Adrenal gland (tissue), 12 donors: Measurements from ENCODE around the gene SARNP. TPM values are rescaled to one million over a fixed set of nuclear protein-coding genes. Genes with fewer than 3 reads are reported as not detected.

Source experiments
- DNase-seq, 7 donors: peaks; one replicate each; pipeline ENCODE4 v3.0.0-alpha.2; 2019 to 2020
- H3K27ac ChIP-seq, 5 donors: fragments of 200-600 bp; sonication (generic) in 4 of 5; 1 replicate in 3 of 5; 2 replicates in 2 of 5; pipeline versions ENCODE4 v1.5.1 to v1.8.0; 2016 to 2020; ENCODE audit warnings: mild to moderate bottlenecking in 1 of 5
- H3K27me3 ChIP-seq: fragments of 200-600 bp; 2 replicates; pipeline ENCODE4 v1.8.0; 2021
- H3K36me3 ChIP-seq, 2 donors: fragments of 200-600 bp; replicated peaks in 1 of 2; 1 replicate in 1 of 2; 2 replicates in 1 of 2; pipeline versions ENCODE4 v1.5.1 to v1.8.0; 2018 to 2022
- H3K4me1 ChIP-seq, 2 donors: fragments of 200-600 bp; replicated peaks in 1 of 2; 1 replicate in 1 of 2; 2 replicates in 1 of 2; pipeline versions ENCODE4 v1.5.1 to v1.8.0; 2018 to 2021
- H3K4me3 ChIP-seq, 4 donors: fragments of 200-600 bp; sonication (generic) in 3 of 4; one replicate each; pipeline ENCODE4 v1.5.1; 2016 to 2018
- H3K9me3 ChIP-seq, 3 donors: fragments of 200-600 bp; sonication (generic) in 1 of 3; replicated peaks in 1 of 3; 1 replicate in 2 of 3; 2 replicates in 1 of 3; pipeline versions ENCODE4 v1.5.1 to v1.8.0; 2016 to 2021
- CTCF ChIP-seq, 6 experiments: fragments of 450-650 bp in 4 of 6; fragments of 200-600 bp in 2 of 6; sonication (generic) in 1 of 6; IDR thresholded peaks; 1 replicate in 5 of 6; 2 replicates in 1 of 6; pipeline versions ENCODE4 v1.5.1 to v1.8.0; 2016 to 2021; ENCODE audit warnings: antibody characterized with exemption in 6 of 6, mild to moderate bottlenecking in 2 of 6, moderate library complexity in 1 of 6
- POLR2A ChIP-seq, 2 donors: fragments of 450-650 bp; IDR thresholded peaks; one replicate each; pipeline ENCODE4 v1.6.1; 2017; ENCODE audit warnings: antibody characterized with exemption in 2 of 2, mild to moderate bottlenecking in 2 of 2, moderate library complexity in 1 of 2
- WGBS, 4 donors: extraction: QIAGEN DNeasy Blood & Tissue Kit in 2 of 4; methylation state at CpG; one replicate each; pipeline versions ENCODE4 v1.1.5 to v1.1.7; 2013 to 2017; 5-methylcytosine and 5-hydroxymethylcytosine counted together
- intact Hi-C, 2 donors: fragments of 100-400 bp; cut with DNase I; formaldehyde crosslinking; loops; one replicate each; pipeline versions ENCODE4 v1.14.1 to v1.15.0; 2022 to 2023
- polyA plus RNA-seq, 3 donors: library from polyadenylated mRNA; stranded (reverse); fragments of 200-250 nt in 2 of 3; fragments of 350-450 nt in 1 of 3; fragmentation: Illumina TruSeq in 1 of 3; extraction: RNeasy Lipid Tissue Mini Kit (QIAGEN cat#74804) in 1 of 3; gene quantifications; one replicate each; pipeline ENCODE4 v1.2.3, GENCODE V29; 2013 to 2014
- total RNA-seq, 9 donors: library from RNA; depleted of rRNA in 4 of 9; stranded (reverse); fragments of >200 nt in 4 of 9; fragments of 120-200 nt in 1 of 9; fragmentation: NEBNext Ultra II Directional in 1 of 9; extraction: Animal tissue kit (Norgen Biotek cat#: 25700) in 1 of 9; gene quantifications; one replicate each; pipeline versions ENCODE4 v1.1.0 to v1.2.4, GENCODE V29; 2013 to 2023
- donor health status: healthy with polysubstance abuse.
- donor health status: Bipolar disorder and iron deficiency.
- donor health status: DM: yes; HTN: yes; CAD: no.
- donor health status: DM: no; HTN: no; CAD: no.
- donor health status: DM: no; HTN: no; CAD: no.
- donor health status: DM: yes; HTN: yes; CAD: no.

Gene SARNP
- total and polyA plus RNA-seq, 12 donors: 23.2 to 148 (median 59.2) TPM

GRCh38 chr12:55728186-55728938, 89.2 kb downstream of the SARNP start:
- TF ChIP-seq POLR2A (IDR thresholded peaks at IDR 0.05): no peak
- peak in 1 of 6 experiments; percentile 6 for TF ChIP-seq CTCF (IDR thresholded peaks at IDR 0.05)
- Histone ChIP-seq H3K27me3 (no peaks in the 10 kb centered on the region), H3K4me1 (peaks cover 25 to 33% of the 10 kb centered on the region in 2 donors), H3K27ac (peak overlapping the region; percentile 97 to 100 (median 100)), H3K4me3 (peak overlapping the region; percentile 73 to 94 (median 81)), H3K9me3 (no peaks in the 10 kb centered on the region), H3K36me3 (peaks cover 0 to 38% of the 10 kb centered on the region in 2 donors)
- intact Hi-C loops: no loop called here
- 0% methylated on average over 12 to 61 of the region's 61 CpGs for WGBS, 4 donors
- DNase-seq: peak; percentile 77 to 88 (median 86)

GRCh38 chr12:55727643-55728185, 89.8 kb downstream of the SARNP start:
- peak in 1 of 2 donors; percentile 41 for TF ChIP-seq POLR2A (IDR thresholded peaks at IDR 0.05)
- no peak for TF ChIP-seq CTCF (IDR thresholded peaks at IDR 0.05)
- H3K4me1 ChIP-seq: peaks cover 25 to 33% of the 10 kb centered on the region in 2 donors
- peaks cover 0 to 44% of the 10 kb centered on the region in 2 donors for H3K36me3 ChIP-seq
- peak overlapping the region; percentile 97 to 100 (median 100) for H3K27ac ChIP-seq
- no peaks in the 10 kb centered on the region for H3K9me3 ChIP-seq
- WGBS, 4 donors: 3 to 8% (median 7%) methylated on average over 7 to 9 of the region's 9 CpGs
- peak overlapping the region; percentile 73 to 94 (median 81) for H3K4me3 ChIP-seq
- intact Hi-C loops: no loop called here
- DNase-seq: peak; percentile 73 to 90 (median 87)
- no peaks in the 10 kb centered on the region for H3K27me3 ChIP-seq

- Histone ChIP-seq H3K36me3 (peaks cover 0 to 46% of the 10 kb centered on the region in 2 donors), H3K27ac (peak overlapping the region; percentile 97 to 100 (median 100)), H3K27me3 (no peaks in the 10 kb centered on the region), H3K9me3 (no peaks in the 10 kb centered on the region), H3K4me3 (peak overlapping the region in 2 of 4 donors; percentile 73 to 81), H3K4me1 (peaks cover 25 to 33% of the 10 kb centered on the region in 2 donors)
- TF ChIP-seq POLR2A (IDR thresholded peaks at IDR 0.05) (no peak), CTCF (IDR thresholded peaks at IDR 0.05) (no peak)
- WGBS, 4 donors: 43 to 59% (median 44%) methylated on average over 3 to 10 of the region's 10 CpGs
- no peak for DNase-seq
- intact Hi-C loops: no loop called here
Measured at GRCh38 chr12:55726971-55727370, 90.6 kb downstream of the SARNP start.

GRCh38 chr12:55725556-55725955, 92.0 kb downstream of the SARNP start:
- Histone ChIP-seq H3K36me3 (peaks cover 0 to 46% of the 10 kb centered on the region in 2 donors), H3K27ac (peak overlapping the region in 2 of 5 donors; percentile 11 to 13), H3K4me3 (no peak overlapping the region), H3K27me3 (no peaks in the 10 kb centered on the region), H3K9me3 (no peaks in the 10 kb centered on the region), H3K4me1 (peaks cover 23 to 32% of the 10 kb centered on the region in 2 donors)
- peak in 1 of 7 donors; percentile 14 for DNase-seq
- intact Hi-C loops: no loop called here
- WGBS, 4 donors: 54 to 68% (median 58%) methylated on average over 3 of the region's 3 CpGs
- TF ChIP-seq POLR2A (IDR thresholded peaks at IDR 0.05) (no peak), CTCF (IDR thresholded peaks at IDR 0.05) (no peak)
